Fibroblast of the aortic adventitia (primary cell): ENCODE measurements around the gene DDX27. TPM values are rescaled to one million over a fixed set of nuclear protein-coding genes. Genes with fewer than 3 reads are reported as not detected.
A peak's percentile ranks its signal among the peaks of the same experiment; 100 is the strongest.
"Not testable (repeated sequence)": the region's sequence is repeated elsewhere in the genome, so short reads cannot be mapped to it uniquely, and the experiment has no call there.

Experiments
- DNase-seq: peaks from one replicate; pipeline ENCODE4 v3.0.0-alpha.2; 2010; ENCODE audit warnings: low read depth
- H3K4me3 ChIP-seq: 2 replicates; pipeline ENCODE4 v1.5.1; 2011; ENCODE audit warnings: low read depth, mild to moderate bottlenecking, control low read depth, low read length, moderate library complexity
- CTCF ChIP-seq: IDR thresholded peaks from 2 replicates; pipeline ENCODE4 v1.5.1; 2011; ENCODE audit warnings: mild to moderate bottlenecking, low read length, control low read depth, inconsistent platforms; ENCODE audit not compliant: insufficient read depth
- total RNA-seq: library from RNA; depleted of rRNA; stranded (reverse); fragments of >200 nt; gene quantifications from 2 replicates; pipeline ENCODE4 v1.2.3, GENCODE V29; 2012; ENCODE audit warnings: low replicate concordance

The DDX27 gene
- total RNA-seq, 1 donor, result 29.3 TPM

DNA sequence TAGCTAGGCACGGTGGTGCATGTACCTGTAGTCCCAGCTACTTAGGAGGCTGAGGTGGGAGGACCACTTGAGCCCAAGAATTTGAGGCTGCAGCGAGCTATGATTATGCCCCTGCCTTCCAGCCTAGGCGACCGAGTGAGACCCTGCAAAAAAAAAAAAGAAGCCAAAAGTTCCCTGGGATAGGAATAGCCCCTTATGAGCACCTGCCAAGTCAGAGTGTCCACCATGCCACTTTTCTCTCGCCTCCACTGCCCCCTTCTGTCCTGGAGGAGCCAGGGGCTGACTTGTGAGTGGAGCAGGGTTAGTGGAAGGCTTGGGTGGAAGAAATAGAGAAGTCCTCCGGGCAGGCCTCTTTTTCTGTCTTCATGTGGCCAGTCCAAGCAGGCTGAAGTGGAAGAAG, 12.1 kb upstream of the DDX27 start:
- no peak overlapping the region for H3K4me3 ChIP-seq
- no peak for TF ChIP-seq CTCF
- DNase-seq, result no peak

DNA sequence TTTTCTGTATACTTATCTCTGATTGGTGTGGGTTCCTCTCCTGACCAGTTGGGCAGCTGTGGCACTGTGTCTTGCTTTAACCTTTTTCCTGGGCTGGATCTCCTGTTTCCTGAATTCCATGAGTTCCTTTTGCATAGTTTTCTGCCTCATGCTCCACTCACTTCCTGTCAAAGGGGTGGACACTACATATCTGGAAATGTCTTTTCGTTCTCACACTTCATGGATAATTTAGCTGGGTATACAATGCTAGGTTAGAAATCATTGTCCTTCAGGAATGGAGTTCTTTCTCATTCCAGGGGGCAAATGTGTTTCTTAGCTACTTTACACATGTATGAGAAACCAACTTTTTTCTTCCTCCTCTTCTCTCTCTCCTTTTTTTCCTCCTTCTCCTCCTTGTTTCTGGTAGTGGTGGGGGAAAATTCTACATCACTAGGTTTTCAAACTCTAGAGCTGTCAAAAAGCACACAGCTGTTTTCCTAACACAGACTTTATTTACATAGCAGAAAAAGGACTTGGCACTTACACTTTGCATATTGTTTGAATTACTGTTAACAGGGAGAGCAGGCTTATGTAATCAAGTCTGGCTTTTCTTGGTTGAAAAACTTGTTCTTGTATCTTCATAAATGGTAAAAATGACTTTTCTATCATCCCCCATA, 9.0 kb upstream of the DDX27 start:
- no peak for TF ChIP-seq CTCF
- no peak overlapping the region for H3K4me3 ChIP-seq
- peak; percentile 66 for DNase-seq

DNA sequence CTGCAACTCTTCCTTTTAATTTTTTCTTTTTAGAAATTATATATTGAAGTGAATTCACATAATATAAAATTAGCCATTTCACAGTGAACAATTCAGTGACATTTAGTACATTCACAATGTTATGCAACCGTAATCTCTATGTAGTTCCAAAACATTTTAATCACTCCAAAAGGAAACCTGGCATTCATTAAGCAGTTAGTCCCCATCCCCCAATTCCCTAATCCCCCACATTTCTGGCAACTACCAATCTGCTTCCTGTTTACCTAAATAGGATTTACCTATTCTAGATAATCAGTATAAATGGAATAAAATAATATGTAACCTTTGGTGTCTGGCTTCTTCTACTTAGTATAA, 8.5 kb upstream of the DDX27 start:
- TF ChIP-seq CTCF, result no peak
- H3K4me3 ChIP-seq, result no peak overlapping the region
- DNase-seq, result no peak

DNA sequence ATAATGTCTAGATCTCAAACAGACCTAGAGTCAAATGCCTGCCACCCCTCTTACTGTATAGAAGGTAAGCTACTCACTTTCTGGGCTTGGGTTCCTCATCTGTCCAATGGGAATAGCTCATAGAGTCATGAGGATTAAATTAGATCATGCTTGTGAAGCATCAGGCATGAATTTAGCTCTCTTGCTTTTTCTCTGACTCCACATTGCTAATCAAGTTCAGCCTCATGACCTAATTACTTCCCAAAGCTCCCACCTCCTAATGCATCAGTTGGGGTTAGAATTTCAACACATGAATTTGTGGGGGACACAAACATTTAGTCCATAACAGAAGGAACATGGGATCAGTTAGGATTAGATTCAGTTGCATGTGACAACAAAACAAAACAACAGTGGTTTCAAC, 4.6 kb upstream of the DDX27 start:
- DNase-seq, result no peak
- TF ChIP-seq CTCF, result no peak
- H3K4me3 ChIP-seq, result no peak overlapping the region

- TF ChIP-seq CTCF, result no peak
- DNase-seq, result no peak
- H3K4me3 ChIP-seq, result no peak overlapping the region
Measured at GRCh38 chr20:49215232-49215631, 4.0 kb upstream of the DDX27 start.

DNA sequence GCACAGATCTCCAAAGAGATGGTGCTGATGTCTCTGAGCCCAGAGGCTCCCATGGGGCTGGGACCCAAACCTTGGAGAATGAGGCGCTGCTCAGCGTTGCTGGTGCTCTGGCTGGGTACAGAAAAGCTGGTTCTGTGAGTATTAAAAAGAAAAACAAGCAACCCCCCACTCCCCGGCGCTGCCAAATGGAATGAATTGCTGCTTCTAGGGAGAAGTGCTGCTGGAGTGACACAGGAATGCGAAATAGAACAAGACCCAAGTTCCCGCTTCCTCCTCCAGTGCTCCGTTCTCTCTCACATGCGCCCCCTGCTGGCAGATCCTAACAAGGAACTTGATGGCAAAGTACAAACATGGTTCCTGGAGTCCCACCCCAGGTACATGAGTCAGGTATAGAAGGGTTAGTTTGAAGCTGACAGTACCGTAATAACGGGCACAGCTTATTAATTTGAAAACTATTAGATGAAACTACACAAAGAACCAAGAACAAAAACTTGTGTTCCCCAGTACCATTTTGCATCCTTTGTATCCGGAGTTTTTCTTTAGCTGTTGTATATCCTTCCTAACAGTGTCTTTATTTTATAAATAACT, 2.1 kb upstream of the DDX27 start:
- no peak overlapping the region for H3K4me3 ChIP-seq

DNA sequence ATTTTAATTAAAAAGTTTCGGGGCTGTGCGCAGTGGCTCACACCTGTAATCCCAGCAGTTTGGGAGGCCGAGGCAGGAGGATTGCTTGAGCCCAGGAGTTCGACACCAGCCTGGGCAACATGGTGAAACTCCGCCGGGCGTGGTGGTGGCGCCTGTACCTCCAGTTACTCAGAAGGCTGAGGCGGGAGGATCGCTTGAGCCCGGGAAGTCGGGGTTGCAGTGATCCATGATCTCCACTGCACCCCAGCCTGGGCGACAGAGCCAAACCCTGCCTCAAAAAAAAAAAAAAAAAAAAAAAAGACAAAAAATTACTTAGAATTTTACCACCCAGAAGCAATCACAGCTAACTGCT, 501 bp upstream of the DDX27 start:
- DNase-seq, result not testable (repeated sequence)

More for the DNA sequence above, 2.1 kb upstream of the DDX27 start:
- DNase-seq, result peak; percentile 93
- TF ChIP-seq CTCF, result peak; percentile 87

More for the DNA sequence above, 501 bp upstream of the DDX27 start:
- H3K4me3 ChIP-seq, result peak overlapping the region; percentile 6
